Measurements from ENCODE around the gene CCDC97. TPM values are rescaled to one million over a fixed set of nuclear protein-coding genes. Genes with fewer than 3 reads are reported as not detected.

Gene CCDC97
- polyA plus RNA-seq, 1 donor from 2014 or later = 4.9 TPM

DNA sequence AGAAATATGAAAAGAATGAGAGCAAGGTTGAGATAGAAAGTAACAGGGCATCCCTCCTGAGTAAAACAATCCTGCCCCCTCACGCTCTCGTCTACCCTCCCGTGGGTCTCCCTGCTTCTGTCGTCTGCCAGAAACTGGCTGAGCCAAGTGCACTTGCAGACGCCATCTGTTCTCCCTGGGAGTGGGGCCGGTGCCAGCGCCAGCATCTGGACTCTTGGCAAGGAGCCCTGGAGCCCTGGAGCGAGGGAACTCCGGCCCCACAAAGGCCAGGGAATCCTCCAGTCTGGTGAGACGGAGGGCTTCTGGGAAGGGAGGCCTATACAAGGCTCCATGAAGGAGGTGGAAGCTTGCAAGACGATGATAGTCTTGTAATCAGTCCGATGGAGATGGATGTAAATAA, 64.0 kb downstream of the CCDC97 start:
- H3K4me3 ChIP-seq (ENCODE audit: low read length) = no peak overlapping the region
- no peaks in the 10 kb centered on the region for H3F3A ChIP-seq (ENCODE audit: insufficient read depth, low read length, poor library complexity, severe bottlenecking)
- no peak overlapping the region for H3K9ac ChIP-seq (ENCODE audit: low read length)
- no peaks in the 10 kb centered on the region for H4K20me1 ChIP-seq (ENCODE audit: insufficient read depth)
- TF ChIP-seq TAF1 (IDR thresholded peaks at IDR 0.05; ENCODE audit: low read depth) = no peak
- no peak for TF ChIP-seq EP300 (conservative IDR thresholded peaks at IDR 0.05; ENCODE audit: poor library complexity, severe bottlenecking)
- TF ChIP-seq, protein P1, sequence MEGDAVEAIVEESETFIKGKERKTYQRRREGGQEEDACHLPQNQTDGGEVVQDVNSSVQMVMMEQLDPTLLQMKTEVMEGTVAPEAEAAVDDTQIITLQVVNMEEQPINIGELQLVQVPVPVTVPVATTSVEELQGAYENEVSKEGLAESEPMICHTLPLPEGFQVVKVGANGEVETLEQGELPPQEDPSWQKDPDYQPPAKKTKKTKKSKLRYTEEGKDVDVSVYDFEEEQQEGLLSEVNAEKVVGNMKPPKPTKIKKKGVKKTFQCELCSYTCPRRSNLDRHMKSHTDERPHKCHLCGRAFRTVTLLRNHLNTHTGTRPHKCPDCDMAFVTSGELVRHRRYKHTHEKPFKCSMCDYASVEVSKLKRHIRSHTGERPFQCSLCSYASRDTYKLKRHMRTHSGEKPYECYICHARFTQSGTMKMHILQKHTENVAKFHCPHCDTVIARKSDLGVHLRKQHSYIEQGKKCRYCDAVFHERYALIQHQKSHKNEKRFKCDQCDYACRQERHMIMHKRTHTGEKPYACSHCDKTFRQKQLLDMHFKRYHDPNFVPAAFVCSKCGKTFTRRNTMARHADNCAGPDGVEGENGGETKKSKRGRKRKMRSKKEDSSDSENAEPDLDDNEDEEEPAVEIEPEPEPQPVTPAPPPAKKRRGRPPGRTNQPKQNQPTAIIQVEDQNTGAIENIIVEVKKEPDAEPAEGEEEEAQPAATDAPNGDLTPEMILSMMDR (IDR thresholded peaks at IDR 0.05; ENCODE audit: poor library complexity, severe bottlenecking) = no peak
- TF ChIP-seq POLR2AphosphoS5 (IDR thresholded peaks at IDR 0.05) = no peak
- no peak for TF ChIP-seq EZH2 (IDR thresholded peaks at IDR 0.05; ENCODE audit: borderline replicate concordance, insufficient read depth, low read length, poor library complexity, severe bottlenecking)
- no peak for TF ChIP-seq MXI1 (conservative IDR thresholded peaks at IDR 0.05; ENCODE audit: poor library complexity, severe bottlenecking)
- TF ChIP-seq RAD21 (conservative IDR thresholded peaks at IDR 0.05) = no peak
- TF ChIP-seq, protein P2, sequence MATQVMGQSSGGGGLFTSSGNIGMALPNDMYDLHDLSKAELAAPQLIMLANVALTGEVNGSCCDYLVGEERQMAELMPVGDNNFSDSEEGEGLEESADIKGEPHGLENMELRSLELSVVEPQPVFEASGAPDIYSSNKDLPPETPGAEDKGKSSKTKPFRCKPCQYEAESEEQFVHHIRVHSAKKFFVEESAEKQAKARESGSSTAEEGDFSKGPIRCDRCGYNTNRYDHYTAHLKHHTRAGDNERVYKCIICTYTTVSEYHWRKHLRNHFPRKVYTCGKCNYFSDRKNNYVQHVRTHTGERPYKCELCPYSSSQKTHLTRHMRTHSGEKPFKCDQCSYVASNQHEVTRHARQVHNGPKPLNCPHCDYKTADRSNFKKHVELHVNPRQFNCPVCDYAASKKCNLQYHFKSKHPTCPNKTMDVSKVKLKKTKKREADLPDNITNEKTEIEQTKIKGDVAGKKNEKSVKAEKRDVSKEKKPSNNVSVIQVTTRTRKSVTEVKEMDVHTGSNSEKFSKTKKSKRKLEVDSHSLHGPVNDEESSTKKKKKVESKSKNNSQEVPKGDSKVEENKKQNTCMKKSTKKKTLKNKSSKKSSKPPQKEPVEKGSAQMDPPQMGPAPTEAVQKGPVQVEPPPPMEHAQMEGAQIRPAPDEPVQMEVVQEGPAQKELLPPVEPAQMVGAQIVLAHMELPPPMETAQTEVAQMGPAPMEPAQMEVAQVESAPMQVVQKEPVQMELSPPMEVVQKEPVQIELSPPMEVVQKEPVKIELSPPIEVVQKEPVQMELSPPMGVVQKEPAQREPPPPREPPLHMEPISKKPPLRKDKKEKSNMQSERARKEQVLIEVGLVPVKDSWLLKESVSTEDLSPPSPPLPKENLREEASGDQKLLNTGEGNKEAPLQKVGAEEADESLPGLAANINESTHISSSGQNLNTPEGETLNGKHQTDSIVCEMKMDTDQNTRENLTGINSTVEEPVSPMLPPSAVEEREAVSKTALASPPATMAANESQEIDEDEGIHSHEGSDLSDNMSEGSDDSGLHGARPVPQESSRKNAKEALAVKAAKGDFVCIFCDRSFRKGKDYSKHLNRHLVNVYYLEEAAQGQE (IDR thresholded peaks at IDR 0.05; ENCODE audit: borderline replicate concordance) = no peak
- no peak for TF ChIP-seq SMC3 (conservative IDR thresholded peaks at IDR 0.05; ENCODE audit: poor library complexity)
- H3K9me3 ChIP-seq (ENCODE audit: low read length) = no peaks in the 10 kb centered on the region
- H3K27ac ChIP-seq (ENCODE audit: low read length) = no peak overlapping the region
- H3K79me2 ChIP-seq (replicated peaks; ENCODE audit: insufficient read depth, low read length) = no peaks in the 10 kb centered on the region
- H2AFZ ChIP-seq (ENCODE audit: low read depth, low read length) = no peak overlapping the region
- H3K36me3 ChIP-seq (ENCODE audit: insufficient read depth, low read length) = no peaks in the 10 kb centered on the region
- H3K27me3 ChIP-seq (ENCODE audit: insufficient read depth, low read depth, low read length) = no peaks in the 10 kb centered on the region
- no peak overlapping the region for H3K4me2 ChIP-seq (ENCODE audit: low read length)
- H3K9me2 ChIP-seq (ENCODE audit: insufficient read depth, low read length) = no peaks in the 10 kb centered on the region

Small RNAs within 50 kb of the gene (small RNA-seq; reads per million reads assigned to genes)
- gene RN7SL34P = 0 reads per million in 3 experiments

Other genes with a start within 250 kb of the CCDC97 start
- gene CYP2A13, start 221.7 kb upstream of the CCDC97 start, polyA plus RNA-seq = not detected in 2 replicates
- not detected in 2 replicates for gene CYP2F1, start 195.7 kb upstream of the CCDC97 start, polyA plus RNA-seq
- gene CYP2S1, start 117.0 kb upstream of the CCDC97 start, polyA plus RNA-seq = not detected in 2 replicates
- gene AXL, start 90.9 kb upstream of the CCDC97 start, polyA plus RNA-seq = 0.10 TPM in 1 of 2 replicates, not detected in the other
- 34.6 and 38.3 TPM in 2 replicates for gene HNRNPUL1, start 45.8 kb upstream of the CCDC97 start, polyA plus RNA-seq
- gene TGFB1, start 43.8 kb downstream of the CCDC97 start, polyA plus RNA-seq = 0.10 TPM in 1 of 2 replicates, not detected in the other
- gene B9D2, start 54.0 kb downstream of the CCDC97 start, polyA plus RNA-seq = 13.2 and 15.9 TPM in 2 replicates
- gene TMEM91, start 66.4 kb downstream of the CCDC97 start, polyA plus RNA-seq = 22.1 and 24.4 TPM in 2 replicates
- 42.0 and 45.2 TPM in 2 replicates for gene EXOSC5, start 87.2 kb downstream of the CCDC97 start, polyA plus RNA-seq
- 51.2 and 51.9 TPM in 2 replicates for gene BCKDHA, start 87.6 kb downstream of the CCDC97 start, polyA plus RNA-seq
- gene B3GNT8, start 117.2 kb downstream of the CCDC97 start, polyA plus RNA-seq = not detected in 2 replicates
- 59.8 and 62.2 TPM in 2 replicates for gene DMAC2, start 129.7 kb downstream of the CCDC97 start, polyA plus RNA-seq
- not detected in 2 replicates for gene ERICH4, start 133.0 kb downstream of the CCDC97 start, polyA plus RNA-seq

Data from neural cell (in vitro differentiated cells).